RWPE1 (cell line): ENCODE data around the gene OCLN.

ENCODE experiments used
- CTCF ChIA-PET: fragments of 350-600 bp; sonication (Branson Sonifier 250); formaldehyde crosslinking; extraction: SDS; loops from one replicate; lab custom pipeline; 2021; lab: Yijun Ruan, JAX
- POLR2A ChIA-PET: fragments of 400-600 bp; formaldehyde crosslinking; extraction: SDS; loops from one replicate; lab custom pipeline; 2020; ENCODE audit warnings: antibody characterized with exemption; ENCODE audit not compliant: low non-redundant PET; lab: Yijun Ruan, JAX
- DNase-seq: peaks from one replicate; pipeline ENCODE4 v3.0.0; 2012; ENCODE audit warnings: low spot score
- H3K27ac ChIP-seq: fragments of 450-650 bp; 2 replicates; pipeline ENCODE4 v1.5.1; 2017
- CTCF ChIP-seq: fragments of 450-650 bp; conservative IDR thresholded peaks from 2 replicates; pipeline ENCODE4 v1.5.1; 2017; ENCODE audit warnings: low read depth, mild to moderate bottlenecking

OCLN gene

GRCh38 chr5:69516769-69517168, 24.2 kb downstream of the OCLN start:
- no peak overlapping the region for H3K27ac ChIP-seq
- CTCF ChIA-PET: interaction anchor here (0.6 kb wide), 3 partner anchors 24 to 446 kb away, joined by 3 to 4 read pairs (median 4); partner anchors contain the start of gene OCLN
- no peak for DNase-seq
- POLR2A ChIA-PET: no interaction called here
- TF ChIP-seq CTCF: no peak

- TF ChIP-seq CTCF: no peak
- CTCF ChIA-PET: no interaction called here
- H3K27ac ChIP-seq: no peak overlapping the region
- DNase-seq: peak; percentile 37
- POLR2A ChIA-PET: interaction anchor here (1.0 kb wide), 1 partner anchor 25 kb away, joined by 3 read pairs; the partner anchor contains the start of gene OCLN
These were observed 25.2 kb downstream of the OCLN start for GRCh38 chr5:69517763-69518212.

- ChIA-PET POLR2A (interaction anchor here (0.7 kb wide), 1 partner anchor 186 kb away, joined by 4 read pairs; the partner anchor contains the start of gene CCDC125), CTCF (no interaction called here)
- no peak overlapping the region for H3K27ac ChIP-seq
- TF ChIP-seq CTCF: no peak
- DNase-seq: no peak
These were observed 26.7 kb downstream of the OCLN start for GRCh38 chr5:69519285-69519684.

- POLR2A ChIA-PET: no interaction called here
- H3K27ac ChIP-seq: no peak overlapping the region
- no peak for TF ChIP-seq CTCF
- CTCF ChIA-PET: interaction anchor here (0.6 kb wide), 1 partner anchor 11 kb away, joined by 3 read pairs; no protein-coding TSS in a partner anchor
- no peak for DNase-seq
These were observed 29.4 kb downstream of the OCLN start for GRCh38 chr5:69522035-69522434.

DNA sequence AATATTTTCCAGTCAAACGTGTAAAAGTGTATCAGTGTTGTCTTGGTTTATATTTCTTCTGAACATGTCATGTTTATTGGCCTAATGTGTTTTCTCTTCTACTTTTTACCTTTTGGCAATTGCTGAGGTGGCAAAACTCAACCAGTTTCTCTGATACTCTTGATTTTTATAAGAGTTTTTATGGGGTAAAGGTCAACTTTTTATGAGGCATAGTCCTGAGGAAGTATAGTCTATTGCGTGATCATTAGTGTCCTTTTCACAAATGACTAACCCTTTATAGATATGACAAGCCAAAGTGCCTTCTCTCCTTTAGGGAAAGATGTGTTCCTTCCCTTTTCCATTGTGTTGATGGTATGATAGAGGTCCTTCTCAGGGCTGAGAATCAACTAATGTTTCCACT, 32.9 kb downstream of the OCLN start:
- ChIA-PET CTCF (interaction anchor here (0.6 kb wide), 1 partner anchor 26 kb away, joined by 4 read pairs; no protein-coding TSS in a partner anchor), POLR2A (no interaction called here)
- no peak for DNase-seq
- H3K27ac ChIP-seq: no peak overlapping the region
- TF ChIP-seq CTCF: no peak

DNA sequence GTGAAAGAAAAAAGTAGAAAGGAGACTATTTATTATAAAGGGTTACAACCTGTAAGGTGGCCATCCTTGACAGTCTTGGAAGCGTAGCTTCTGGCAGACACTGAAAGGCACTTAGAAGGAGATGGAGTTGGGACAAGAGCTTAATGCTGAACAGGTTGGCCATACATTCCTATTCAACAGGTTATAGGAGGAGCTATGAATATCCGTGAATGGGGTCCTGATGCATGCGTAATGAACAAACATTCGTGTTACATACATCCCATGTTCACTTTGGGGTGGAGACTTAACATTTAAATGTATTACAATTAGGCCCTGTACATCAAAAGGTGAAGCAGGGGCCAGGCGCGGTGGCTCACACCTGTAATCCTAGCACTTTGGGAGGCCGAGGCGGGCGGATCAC, 34.1 kb downstream of the OCLN start:
- DNase-seq: no peak
- ChIA-PET CTCF (interaction anchor here (0.5 to 0.7 kb wide), 4 partner anchors 23 to 456 kb away, joined by 3 to 4 read pairs (median 4); no protein-coding TSS in a partner anchor), POLR2A (no interaction called here)
- TF ChIP-seq CTCF: no peak
- H3K27ac ChIP-seq: no peak overlapping the region
